SKM-1 treated with dmso at 0.1 percent for 144 hours (cell line): ENCODE results near the gene HLA-C.
"Not testable (repeated sequence)": the region's sequence is repeated elsewhere in the genome, so short reads cannot be mapped to it uniquely, and the experiment has no call there.

Experiments used
- DNase-seq: peaks from one replicate; lab custom pipeline; 2025; ENCODE audit not compliant: unreplicated experiment; lab: John Stamatoyannopoulos, UW

The HLA-C gene

GRCh38 chr6:31270788-31271640, 878 bp downstream of the HLA-C start:
- DNase-seq: no peak

DNA sequence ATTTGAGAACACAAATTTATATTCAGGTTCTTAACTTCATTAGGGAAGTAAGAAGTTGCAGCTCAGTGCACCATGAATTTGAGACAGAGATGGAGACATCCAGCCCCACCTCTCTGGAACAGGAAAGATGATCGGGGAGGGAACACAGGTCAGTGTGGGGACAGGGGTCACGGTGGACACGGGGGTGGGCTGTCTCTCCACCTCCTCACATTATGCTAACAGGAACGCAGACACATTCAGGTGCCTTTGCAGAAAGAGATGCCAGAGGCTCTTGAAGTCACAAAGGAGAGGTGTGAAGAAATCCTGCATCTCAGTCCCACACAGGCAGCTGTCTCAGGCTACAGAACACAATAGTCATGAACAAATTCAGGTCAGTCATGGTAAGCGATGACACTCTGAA, 3.1 kb downstream of the HLA-C start:
- DNase-seq: no peak

DNA sequence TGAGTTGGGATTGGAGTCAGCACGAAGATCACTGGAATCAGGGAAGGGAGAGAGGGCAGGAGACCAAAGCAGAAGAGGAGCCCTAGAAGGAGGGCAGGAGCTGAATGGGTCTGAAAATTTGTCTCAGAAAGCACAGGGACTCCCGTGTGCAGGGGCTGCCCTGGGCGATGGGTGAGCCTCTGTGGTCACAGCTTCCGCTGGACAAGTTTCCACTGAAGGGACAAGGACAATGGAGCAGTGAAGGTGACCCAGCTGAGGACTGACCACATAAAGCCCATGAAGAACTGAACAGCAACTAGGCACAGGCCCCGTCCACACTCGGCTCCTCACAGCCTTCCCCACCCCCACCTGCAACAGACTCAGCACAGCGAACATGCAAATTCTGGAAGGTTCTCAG, 3.5 kb downstream of the HLA-C start:
- no peak for DNase-seq

- DNase-seq: no peak
Measured at GRCh38 chr6:31267651-31268368, 4.1 kb downstream of the HLA-C start.

DNA sequence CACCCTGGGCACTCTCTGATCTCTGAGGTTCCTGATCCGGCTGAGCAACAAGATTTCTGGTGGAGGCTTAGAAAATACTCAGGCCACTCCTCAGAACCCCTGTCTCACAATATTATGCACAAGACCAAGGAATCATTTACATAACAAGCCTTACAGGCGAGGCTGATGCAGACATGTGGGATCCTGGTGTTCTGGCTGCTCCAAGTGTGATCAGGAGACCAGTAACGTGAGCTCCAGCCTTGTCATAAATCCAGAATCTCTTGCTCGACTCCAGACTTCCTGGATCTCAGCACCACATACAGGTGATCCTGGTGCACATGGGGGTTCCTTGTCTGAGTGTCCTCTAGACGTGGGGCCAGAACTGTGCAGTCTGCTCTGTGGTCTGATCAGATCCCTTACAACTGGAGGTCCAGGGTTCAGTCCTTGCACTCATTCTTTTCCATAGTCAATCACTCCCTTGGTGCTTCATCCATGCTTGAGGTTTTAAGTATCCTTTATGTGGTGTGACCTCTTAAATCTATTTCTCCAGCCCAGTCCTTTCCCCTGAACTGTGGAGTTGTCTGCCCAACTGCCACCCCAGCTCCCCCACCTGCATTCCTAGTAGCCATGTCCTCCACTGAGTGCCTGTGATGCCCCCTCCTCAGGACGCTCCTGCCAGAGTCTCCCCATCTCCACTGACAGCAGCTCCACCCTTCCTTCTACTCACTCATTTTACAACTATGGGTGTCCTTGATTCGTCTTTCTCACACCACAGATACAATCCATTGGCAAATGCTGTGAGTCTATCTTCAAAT, 5.1 kb downstream of the HLA-C start:
- DNase-seq: no peak

DNA sequence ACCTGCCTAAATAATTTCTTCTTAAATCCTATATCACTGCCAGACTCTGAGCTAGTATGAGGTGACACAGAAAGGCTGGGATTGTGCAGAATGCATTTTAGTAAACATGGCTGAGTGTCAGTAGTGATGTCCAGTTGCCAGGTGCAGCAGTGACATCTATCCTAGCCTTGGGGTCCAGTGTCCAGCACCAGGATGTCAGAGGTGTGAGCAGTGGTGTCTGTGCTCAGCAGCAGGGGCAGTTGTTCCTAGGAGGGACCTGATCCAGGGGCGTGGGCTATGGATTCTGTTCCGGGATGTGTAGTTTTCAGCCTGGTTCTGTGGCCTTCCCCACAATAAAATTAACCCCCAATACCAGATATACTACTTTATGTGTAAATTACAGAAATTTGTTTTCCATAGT, 6.0 kb downstream of the HLA-C start:
- DNase-seq: no peak

DNA sequence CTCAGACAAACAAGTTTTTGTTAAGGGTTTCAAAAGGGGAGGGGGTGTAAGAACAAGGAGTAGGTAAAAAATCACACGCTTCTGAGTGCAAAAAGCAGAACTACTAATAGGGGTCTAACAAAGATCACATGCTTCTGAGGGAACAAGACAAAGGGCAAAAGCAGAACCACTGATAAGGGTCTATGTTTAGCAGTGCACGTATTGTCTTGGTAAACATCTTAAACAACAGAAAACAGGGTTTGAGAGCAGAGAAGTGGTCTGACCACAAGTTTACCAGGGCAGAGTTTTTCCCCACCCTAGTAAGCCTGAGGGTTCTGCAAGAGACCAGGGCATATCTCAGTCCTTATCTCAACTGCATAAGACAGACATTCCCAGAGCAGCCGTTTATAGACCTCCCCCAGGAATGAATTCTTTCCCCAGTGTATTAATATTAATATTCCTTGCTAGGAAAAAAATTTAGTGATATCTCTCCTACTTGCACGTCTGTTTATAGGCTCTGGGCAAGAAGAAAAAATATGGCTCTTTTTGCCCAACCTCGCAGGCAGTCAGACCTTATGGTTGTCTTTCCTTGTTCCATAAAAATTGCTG, 8.5 kb downstream of the HLA-C start:
- not testable (repeated sequence) for DNase-seq

- not testable (repeated sequence) for DNase-seq
Measured at GRCh38 chr6:31259995-31260394, 11.9 kb downstream of the HLA-C start.

DNA sequence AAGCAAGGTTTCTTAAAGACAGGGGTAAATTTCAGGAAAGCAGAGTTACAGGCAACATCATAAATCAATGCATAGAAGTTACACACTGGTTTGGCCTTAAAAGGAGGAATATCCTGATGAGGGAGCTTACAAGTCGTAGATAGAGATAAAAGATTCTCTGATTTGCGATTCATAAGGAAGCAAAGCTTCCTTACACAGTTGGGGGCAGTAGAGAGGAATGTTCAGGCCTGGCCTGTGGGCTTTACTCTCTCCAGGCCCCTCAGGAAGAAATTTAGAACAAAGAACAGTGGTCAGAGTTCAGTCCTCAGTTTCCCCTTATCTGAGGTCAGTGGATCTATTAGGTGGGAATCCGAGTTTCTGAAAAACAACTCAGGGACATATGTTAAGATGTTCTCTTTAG, 19.3 kb downstream of the HLA-C start:
- no peak for DNase-seq

GRCh38 chr6:31251261-31251660, 20.6 kb downstream of the HLA-C start:
- no peak for DNase-seq

- no peak for DNase-seq
Measured at GRCh38 chr6:31249184-31249583, 22.7 kb downstream of the HLA-C start.

- DNase-seq: no peak
Measured at GRCh38 chr6:31247813-31248212, 24.1 kb downstream of the HLA-C start.

- no peak for DNase-seq
Measured at GRCh38 chr6:31246051-31246521, 25.8 kb downstream of the HLA-C start.

- no peak for DNase-seq
Measured at GRCh38 chr6:31243508-31243907, 28.4 kb downstream of the HLA-C start.

DNA sequence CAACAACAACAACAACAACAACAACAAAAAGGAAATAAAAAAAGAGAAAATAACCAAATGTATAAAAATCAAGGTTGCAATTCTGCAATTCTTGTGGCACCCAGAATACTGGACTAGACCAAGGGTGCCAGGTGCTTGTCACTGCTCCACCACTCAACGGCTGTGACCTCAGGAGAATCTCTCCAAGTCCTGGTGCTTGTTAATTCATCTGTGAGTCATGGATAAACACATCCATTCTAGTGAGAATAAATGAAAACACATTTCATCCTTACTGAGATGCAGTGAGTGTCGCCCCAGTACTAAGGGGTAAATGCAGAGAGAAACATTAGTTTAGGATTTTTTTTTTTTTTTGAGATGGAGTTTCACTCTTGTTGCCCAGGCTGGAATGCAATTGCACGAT, 32.0 kb downstream of the HLA-C start:
- DNase-seq: no peak

- not testable (repeated sequence) for DNase-seq
Measured at GRCh38 chr6:31234101-31234500, 37.8 kb downstream of the HLA-C start.

DNA sequence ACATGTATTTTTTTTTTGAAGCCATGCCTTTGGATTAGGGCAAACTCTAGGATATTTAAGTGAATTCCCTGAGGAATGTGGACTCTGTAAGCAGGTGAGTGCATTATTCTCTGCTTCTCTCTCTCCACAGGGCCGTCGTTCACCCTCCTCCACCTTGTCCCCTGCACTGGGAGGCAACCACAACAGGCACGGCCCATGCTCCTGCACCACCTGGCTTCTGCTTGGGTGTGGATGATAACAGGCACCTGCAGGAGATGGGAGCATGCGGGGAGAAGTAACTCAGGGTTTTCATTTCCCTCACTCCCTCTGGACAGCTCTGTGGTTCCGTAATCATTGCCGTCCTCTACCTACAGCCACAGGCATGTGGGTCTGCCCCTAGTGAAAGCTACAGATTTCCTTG, 43.4 kb downstream of the HLA-C start:
- DNase-seq: no peak

DNA sequence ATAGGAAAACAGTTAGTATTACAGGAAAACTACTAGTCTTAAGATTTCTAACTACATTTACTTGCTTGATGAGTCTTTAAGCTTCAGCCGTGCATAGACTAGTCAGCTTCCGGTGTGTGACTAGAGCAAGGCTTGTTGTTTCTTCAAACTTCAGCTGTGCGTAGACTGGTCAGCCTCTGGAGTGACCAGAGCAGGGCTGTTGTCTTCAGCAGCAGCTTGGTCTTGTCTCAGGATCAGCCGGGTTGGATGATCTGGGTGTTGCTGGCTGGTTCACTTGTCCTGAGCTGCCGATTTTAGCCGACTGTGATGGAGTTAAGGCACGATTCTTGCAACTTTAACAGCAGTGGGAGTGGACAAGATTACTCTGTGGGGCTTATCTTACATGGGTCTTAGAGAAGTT, 44.7 kb downstream of the HLA-C start:
- no peak for DNase-seq

- no peak for DNase-seq
Measured at GRCh38 chr6:31225735-31226134, 46.2 kb downstream of the HLA-C start.

DNA sequence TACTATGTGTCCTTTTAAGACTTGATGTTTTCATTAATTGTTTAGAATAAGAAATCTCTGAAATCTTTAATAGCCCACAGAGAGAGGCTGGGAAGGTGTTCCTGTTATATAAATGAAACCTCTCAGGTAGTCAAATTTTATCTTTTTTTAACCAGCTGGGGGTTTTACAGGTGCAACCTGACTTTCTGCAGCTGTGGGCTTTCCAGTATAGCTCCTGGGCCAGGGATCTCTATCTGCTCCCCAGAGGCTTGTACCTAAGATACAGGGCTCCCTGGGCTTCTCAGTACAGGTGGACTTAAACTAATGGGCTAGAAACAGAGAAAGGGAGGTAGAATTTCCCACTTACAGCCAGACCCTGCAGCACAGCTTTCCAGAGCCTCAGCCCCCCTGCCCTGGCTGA, 49.4 kb downstream of the HLA-C start:
- no peak for DNase-seq
